ENCODE data around the gene WDR45B.

The WDR45B gene

DNA sequence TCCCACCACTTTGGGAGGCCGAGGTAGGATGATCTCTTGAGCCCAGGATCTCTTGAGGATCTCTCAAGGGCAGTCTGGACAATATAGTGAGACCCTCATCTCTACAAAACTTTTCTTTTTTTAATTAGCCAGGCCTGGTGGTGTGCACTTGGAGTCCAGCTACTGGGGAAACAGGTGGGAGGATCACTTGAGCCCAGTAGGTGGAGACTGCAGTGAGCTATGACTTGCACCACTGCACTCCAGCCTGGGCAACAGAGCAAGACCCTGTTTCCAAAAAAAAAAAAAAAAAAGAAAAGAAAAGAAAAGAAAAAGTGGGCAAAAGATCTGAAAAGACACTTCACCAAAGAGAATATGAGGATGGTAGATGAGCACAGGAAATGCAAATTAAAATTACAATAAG lies 35.3 kb upstream of the WDR45B start:
- peaks cover under 1% of the 10 kb centered on the region; the same call in 1 of the 2 replicates for H3K36me3 ChIP-seq (ENCODE audit: control insufficient read depth, low read length)
- H3K4me1 ChIP-seq (ENCODE audit: control insufficient read depth, low read length), result peaks cover 5% of the 10 kb centered on the region
- H4K20me1 ChIP-seq (ENCODE audit: control insufficient read depth, insufficient read depth, low read depth, low read length), result no peaks in the 10 kb centered on the region
- H3K27ac ChIP-seq (ENCODE audit: low read depth, low read length), result no peak overlapping the region
- peaks cover 1% of the 10 kb centered on the region; the same call in 1 of the 2 replicates for H3K27me3 ChIP-seq (ENCODE audit: control insufficient read depth, low read length)
- no peaks in the 10 kb centered on the region for H3K9me2 ChIP-seq (replicated peaks; ENCODE audit: control insufficient read depth, low read length)
- no peaks in the 10 kb centered on the region for H3K79me2 ChIP-seq (ENCODE audit: control insufficient read depth, low read length)
- no peaks in the 10 kb centered on the region; the same call in 1 of the 2 replicates for H3K9me3 ChIP-seq (ENCODE audit: control insufficient read depth, insufficient read depth, low read length)
- H3F3A ChIP-seq (ENCODE audit: control insufficient read depth, insufficient read depth), result no peaks in the 10 kb centered on the region
- H3K4me3 ChIP-seq (ENCODE audit: low read length), result no peak overlapping the region
- no peak for TF ChIP-seq CTCF (IDR thresholded peaks at IDR 0.05; ENCODE audit: low read depth, low read length, poor library complexity, severe bottlenecking)
- TF ChIP-seq EZH2phosphoT487 (IDR thresholded peaks at IDR 0.05; ENCODE audit: borderline replicate concordance, low read length), result no peak
- no peak overlapping the region for H3K4me2 ChIP-seq (ENCODE audit: low read length)

GRCh38 chr17:82681547-82681946 lies 33.3 kb upstream of the WDR45B start:
- Histone ChIP-seq H3K4me1 (ENCODE audit: control insufficient read depth, low read length) (peaks cover 11% of the 10 kb centered on the region), H3K36me3 (ENCODE audit: control insufficient read depth, low read length) (peaks cover 9% of the 10 kb centered on the region), H3K4me2 (ENCODE audit: low read length) (no peak overlapping the region), H3K4me3 (ENCODE audit: low read length) (no peak overlapping the region), H3F3A (ENCODE audit: control insufficient read depth, insufficient read depth) (peaks cover 6% of the 10 kb centered on the region; the same call in 1 of the 2 replicates), H3K79me2 (ENCODE audit: control insufficient read depth, low read length) (no peaks in the 10 kb centered on the region), H4K20me1 (ENCODE audit: control insufficient read depth, insufficient read depth, low read depth, low read length) (no peaks in the 10 kb centered on the region), H3K27me3 (ENCODE audit: control insufficient read depth, low read length) (peaks cover 6% of the 10 kb centered on the region; the same call in 1 of the 2 replicates), H3K9me2 (replicated peaks; ENCODE audit: control insufficient read depth, low read length) (no peaks in the 10 kb centered on the region), H3K9me3 (ENCODE audit: control insufficient read depth, insufficient read depth, low read length) (no peaks in the 10 kb centered on the region; the same call in 1 of the 2 replicates), H3K27ac (ENCODE audit: low read depth, low read length) (no peak overlapping the region)
- TF ChIP-seq EZH2phosphoT487 (IDR thresholded peaks at IDR 0.05; ENCODE audit: borderline replicate concordance, low read length) (no peak), CTCF (IDR thresholded peaks at IDR 0.05; ENCODE audit: low read depth, low read length, poor library complexity, severe bottlenecking) (no peak)

- no peak overlapping the region for H3K4me3 ChIP-seq (ENCODE audit: low read length)
- H3K27me3 ChIP-seq (ENCODE audit: control insufficient read depth, low read length), result peaks cover 6% of the 10 kb centered on the region; the same call in 1 of the 2 replicates
- TF ChIP-seq EZH2phosphoT487 (IDR thresholded peaks at IDR 0.05; ENCODE audit: borderline replicate concordance, low read length) (no peak), CTCF (IDR thresholded peaks at IDR 0.05; ENCODE audit: low read depth, low read length, poor library complexity, severe bottlenecking) (no peak)
- no peak overlapping the region for H3K27ac ChIP-seq (ENCODE audit: low read depth, low read length)
- no peaks in the 10 kb centered on the region; the same call in 1 of the 2 replicates for H3K9me3 ChIP-seq (ENCODE audit: control insufficient read depth, insufficient read depth, low read length)
- H3K79me2 ChIP-seq (ENCODE audit: control insufficient read depth, low read length), result no peaks in the 10 kb centered on the region
- H3K9me2 ChIP-seq (replicated peaks; ENCODE audit: control insufficient read depth, low read length), result no peaks in the 10 kb centered on the region
- peaks cover 9% of the 10 kb centered on the region for H3K36me3 ChIP-seq (ENCODE audit: control insufficient read depth, low read length)
- H3K4me1 ChIP-seq (ENCODE audit: control insufficient read depth, low read length), result peaks cover 11% of the 10 kb centered on the region
- H4K20me1 ChIP-seq (ENCODE audit: control insufficient read depth, insufficient read depth, low read depth, low read length), result no peaks in the 10 kb centered on the region
- peaks cover 6% of the 10 kb centered on the region; the same call in 1 of the 2 replicates for H3F3A ChIP-seq (ENCODE audit: control insufficient read depth, insufficient read depth)
- no peak overlapping the region for H3K4me2 ChIP-seq (ENCODE audit: low read length)
These were observed 31.6 kb upstream of the WDR45B start for GRCh38 chr17:82679586-82680465.

All from DOHH2 (cell line).